HepG2 (cell line): ENCODE results near the gene TM6SF1. TPM values are rescaled to one million over a fixed set of nuclear protein-coding genes. Genes with fewer than 3 reads are reported as not detected.

Source experiments
- HNF4G ChIP-seq, 2 experiments: sonication (generic) in 1 of 2; formaldehyde crosslinking in 1 of 2; IDR thresholded peaks; 2 replicates each; pipeline versions ENCODE4 v1.4.0 to v1.6.1; 2011 to 2020; ENCODE audit warnings: borderline replicate concordance in 2 of 2, low read depth in 2 of 2, mild to moderate bottlenecking in 2 of 2, low read length in 1 of 2, missing genetic modification reagents in 1 of 2, moderate library complexity in 1 of 2
- MBNL3 ChIP-seq: fragments of 250-450 bp; sonication (Bioruptor Pico); conservative IDR thresholded peaks from 2 replicates; pipeline ENCODE4 v1.8.0; 2022; ENCODE audit warnings: mild to moderate bottlenecking, inconsistent platforms
- NFE2L1 ChIP-seq: sonication (generic); formaldehyde crosslinking; IDR thresholded peaks from 2 replicates; pipeline ENCODE4 v1.4.0; 2020; ENCODE audit warnings: missing genetic modification reagents, mild to moderate bottlenecking, borderline replicate concordance
- PHF5A ChIP-seq: IDR thresholded peaks from one replicate; pipeline ENCODE4 v1.6.1; 2018; ENCODE audit warnings: low read depth, missing genetic modification reagents; ENCODE audit not compliant: unreplicated experiment
- RCOR2 ChIP-seq: IDR thresholded peaks from 2 replicates; pipeline ENCODE4 v1.6.1; 2016; ENCODE audit warnings: missing biosample characterization, missing genetic modification reagents
- RFX1 ChIP-seq: fragments of 450-650 bp; IDR thresholded peaks from 2 replicates; pipeline ENCODE4 v1.6.1; 2017
- SSRP1 ChIP-seq: IDR thresholded peaks from 2 replicates; pipeline ENCODE4 v1.6.1; 2016; ENCODE audit warnings: control low read depth
- ZEB1 ChIP-seq: IDR thresholded peaks from 2 replicates; pipeline ENCODE4 v1.6.1; 2012; ENCODE audit warnings: mild to moderate bottlenecking, low read depth, inconsistent platforms; ENCODE audit not compliant: insufficient replicate concordance
- ZMYM2 ChIP-seq: sonication (generic); formaldehyde crosslinking; IDR thresholded peaks from 2 replicates; pipeline ENCODE4 v1.8.0; 2022; ENCODE audit warnings: mild to moderate bottlenecking, missing genetic modification reagents
- ZNF224 ChIP-seq: sonication (generic); formaldehyde crosslinking; IDR thresholded peaks from 2 replicates; pipeline ENCODE4 v1.5.0; 2020; ENCODE audit warnings: mild to moderate bottlenecking, missing genetic modification reagents
- ZNF33A ChIP-seq: sonication (generic); formaldehyde crosslinking; IDR thresholded peaks from 2 replicates; pipeline ENCODE4 v1.5.1; 2020; ENCODE audit warnings: missing genetic modification reagents, mild to moderate bottlenecking, moderate library complexity, borderline replicate concordance
- ZNF737 ChIP-seq: sonication (generic); formaldehyde crosslinking; IDR thresholded peaks from 2 replicates; pipeline ENCODE4 v1.5.0; 2020; ENCODE audit warnings: missing genetic modification reagents, mild to moderate bottlenecking, borderline replicate concordance
- polyA plus RNA-seq, 8 experiments: library from polyadenylated mRNA; depleted of rRNA in 3 of 8; stranded (reverse) in 7 of 8; unstranded in 1 of 8; fragments of >200 nt; fragmentation: Illumina TruSeq in 4 of 8; extraction: Trizol in 4 of 8; gene quantifications; 2 replicates each; pipeline versions ENCODE4 v1.2.1 to v1.2.3, GENCODE V29; 2011 to 2016; ENCODE audit warnings: low read depth in 4 of 8, missing spikeins in 1 of 8, mixed read lengths in 1 of 8; ENCODE audit not compliant: insufficient read depth in 1 of 8
- total RNA-seq, 5 experiments: library from RNA; depleted of rRNA; stranded (reverse); fragments of >200 nt; fragmentation: Illumina TruSeq; extraction: Trizol; gene quantifications; 2 replicates each; pipeline ENCODE4 v1.2.3, GENCODE V29; 2016; ENCODE audit warnings: low read depth in 1 of 5
- TF ChIP-seq, protein P1 (sequence below): sonication (generic); formaldehyde crosslinking; IDR thresholded peaks from 2 replicates; pipeline ENCODE4 v1.5.0; 2020; ENCODE audit warnings: mild to moderate bottlenecking, missing genetic modification reagents, borderline replicate concordance
- TF ChIP-seq, protein P2 (sequence below): fragments of 450-650 bp; IDR thresholded peaks from 2 replicates; pipeline ENCODE4 v1.6.1; 2017; ENCODE audit warnings: mild to moderate bottlenecking

TM6SF1 gene
- total and polyA plus RNA-seq, 2 of the 13 experiments (the other 11 are each of a cell fraction or from before 2014, with no cell fraction given) = not detected

DNA sequence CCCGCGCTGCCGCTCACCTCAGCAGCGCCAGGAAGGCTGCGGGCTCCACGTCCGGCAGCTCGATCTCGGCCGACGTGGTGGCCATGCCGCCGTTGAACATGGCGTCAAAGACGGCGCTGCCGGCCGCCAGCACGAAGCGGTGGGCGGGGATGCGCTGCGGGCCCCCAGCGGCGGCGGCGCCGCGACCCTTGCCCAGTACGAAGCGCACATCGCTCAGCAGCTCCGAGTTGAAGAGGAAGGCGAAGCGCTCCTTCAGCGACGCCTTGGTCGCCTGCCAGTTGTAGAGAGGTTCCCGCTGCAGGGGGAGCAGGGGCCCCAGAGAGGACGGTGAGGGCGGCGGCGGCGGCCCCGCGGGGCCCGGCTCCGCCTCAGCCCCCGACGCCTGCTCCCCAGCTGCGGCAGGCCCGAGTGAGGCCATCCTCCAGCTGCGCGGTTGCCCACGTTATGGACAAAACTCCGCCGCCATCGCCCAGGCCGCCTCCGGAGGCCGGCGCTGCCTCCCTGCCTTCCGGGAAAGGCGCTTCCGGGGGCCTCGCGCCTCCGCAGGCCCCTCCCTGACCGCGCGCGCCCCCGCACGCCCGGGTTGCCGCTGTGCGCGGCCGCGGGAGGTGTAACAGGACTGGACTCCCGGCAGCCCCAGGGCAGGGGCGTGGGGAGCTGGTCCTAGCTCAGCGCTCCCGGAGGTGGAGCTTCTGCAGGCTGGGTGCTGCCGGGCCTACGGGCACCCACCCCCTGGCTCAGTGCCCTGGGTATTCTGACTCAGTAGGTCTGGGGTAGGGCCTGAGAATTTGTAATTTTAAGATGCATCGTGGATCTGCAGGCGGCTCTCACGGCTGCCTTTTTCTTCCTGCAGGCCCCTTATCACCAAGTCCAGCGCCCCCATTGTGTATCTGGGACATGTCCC is 40.5 kb upstream of the TM6SF1 start, which contains the start of gene BTBD1 (continued):
- TF ChIP-seq, protein P1, sequence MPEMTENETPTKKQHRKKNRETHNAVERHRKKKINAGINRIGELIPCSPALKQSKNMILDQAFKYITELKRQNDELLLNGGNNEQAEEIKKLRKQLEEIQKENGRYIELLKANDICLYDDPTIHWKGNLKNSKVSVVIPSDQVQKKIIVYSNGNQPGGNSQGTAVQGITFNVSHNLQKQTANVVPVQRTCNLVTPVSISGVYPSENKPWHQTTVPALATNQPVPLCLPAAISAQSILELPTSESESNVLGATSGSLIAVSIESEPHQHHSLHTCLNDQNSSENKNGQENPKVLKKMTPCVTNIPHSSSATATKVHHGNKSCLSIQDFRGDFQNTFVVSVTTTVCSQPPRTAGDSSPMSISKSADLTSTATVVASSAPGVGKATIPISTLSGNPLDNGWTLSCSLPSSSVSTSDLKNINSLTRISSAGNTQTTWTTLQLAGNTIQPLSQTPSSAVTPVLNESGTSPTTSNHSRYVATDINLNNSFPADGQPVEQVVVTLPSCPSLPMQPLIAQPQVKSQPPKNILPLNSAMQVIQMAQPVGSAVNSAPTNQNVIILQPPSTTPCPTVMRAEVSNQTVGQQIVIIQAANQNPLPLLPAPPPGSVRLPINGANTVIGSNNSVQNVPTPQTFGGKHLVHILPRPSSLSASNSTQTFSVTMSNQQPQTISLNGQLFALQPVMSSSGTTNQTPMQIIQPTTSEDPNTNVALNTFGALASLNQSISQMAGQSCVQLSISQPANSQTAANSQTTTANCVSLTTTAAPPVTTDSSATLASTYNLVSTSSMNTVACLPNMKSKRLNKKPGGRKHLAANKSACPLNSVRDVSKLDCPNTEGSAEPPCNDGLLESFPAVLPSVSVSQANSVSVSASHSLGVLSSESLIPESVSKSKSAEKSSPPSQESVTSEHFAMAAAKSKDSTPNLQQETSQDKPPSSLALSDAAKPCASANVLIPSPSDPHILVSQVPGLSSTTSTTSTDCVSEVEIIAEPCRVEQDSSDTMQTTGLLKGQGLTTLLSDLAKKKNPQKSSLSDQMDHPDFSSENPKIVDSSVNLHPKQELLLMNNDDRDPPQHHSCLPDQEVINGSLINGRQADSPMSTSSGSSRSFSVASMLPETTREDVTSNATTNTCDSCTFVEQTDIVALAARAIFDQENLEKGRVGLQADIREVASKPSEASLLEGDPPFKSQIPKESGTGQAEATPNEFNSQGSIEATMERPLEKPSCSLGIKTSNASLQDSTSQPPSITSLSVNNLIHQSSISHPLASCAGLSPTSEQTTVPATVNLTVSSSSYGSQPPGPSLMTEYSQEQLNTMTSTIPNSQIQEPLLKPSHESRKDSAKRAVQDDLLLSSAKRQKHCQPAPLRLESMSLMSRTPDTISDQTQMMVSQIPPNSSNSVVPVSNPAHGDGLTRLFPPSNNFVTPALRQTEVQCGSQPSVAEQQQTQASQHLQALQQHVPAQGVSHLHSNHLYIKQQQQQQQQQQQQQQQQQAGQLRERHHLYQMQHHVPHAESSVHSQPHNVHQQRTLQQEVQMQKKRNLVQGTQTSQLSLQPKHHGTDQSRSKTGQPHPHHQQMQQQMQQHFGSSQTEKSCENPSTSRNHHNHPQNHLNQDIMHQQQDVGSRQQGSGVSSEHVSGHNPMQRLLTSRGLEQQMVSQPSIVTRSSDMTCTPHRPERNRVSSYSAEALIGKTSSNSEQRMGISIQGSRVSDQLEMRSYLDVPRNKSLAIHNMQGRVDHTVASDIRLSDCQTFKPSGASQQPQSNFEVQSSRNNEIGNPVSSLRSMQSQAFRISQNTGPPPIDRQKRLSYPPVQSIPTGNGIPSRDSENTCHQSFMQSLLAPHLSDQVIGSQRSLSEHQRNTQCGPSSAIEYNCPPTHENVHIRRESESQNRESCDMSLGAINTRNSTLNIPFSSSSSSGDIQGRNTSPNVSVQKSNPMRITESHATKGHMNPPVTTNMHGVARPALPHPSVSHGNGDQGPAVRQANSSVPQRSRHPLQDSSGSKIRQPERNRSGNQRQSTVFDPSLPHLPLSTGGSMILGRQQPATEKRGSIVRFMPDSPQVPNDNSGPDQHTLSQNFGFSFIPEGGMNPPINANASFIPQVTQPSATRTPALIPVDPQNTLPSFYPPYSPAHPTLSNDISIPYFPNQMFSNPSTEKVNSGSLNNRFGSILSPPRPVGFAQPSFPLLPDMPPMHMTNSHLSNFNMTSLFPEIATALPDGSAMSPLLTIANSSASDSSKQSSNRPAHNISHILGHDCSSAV = no peak
- no peak for TF ChIP-seq ZNF224 (CRISPR knock-in tag)
- no peak for TF ChIP-seq ZMYM2 (CRISPR knock-in tag)
- TF ChIP-seq, protein P2, sequence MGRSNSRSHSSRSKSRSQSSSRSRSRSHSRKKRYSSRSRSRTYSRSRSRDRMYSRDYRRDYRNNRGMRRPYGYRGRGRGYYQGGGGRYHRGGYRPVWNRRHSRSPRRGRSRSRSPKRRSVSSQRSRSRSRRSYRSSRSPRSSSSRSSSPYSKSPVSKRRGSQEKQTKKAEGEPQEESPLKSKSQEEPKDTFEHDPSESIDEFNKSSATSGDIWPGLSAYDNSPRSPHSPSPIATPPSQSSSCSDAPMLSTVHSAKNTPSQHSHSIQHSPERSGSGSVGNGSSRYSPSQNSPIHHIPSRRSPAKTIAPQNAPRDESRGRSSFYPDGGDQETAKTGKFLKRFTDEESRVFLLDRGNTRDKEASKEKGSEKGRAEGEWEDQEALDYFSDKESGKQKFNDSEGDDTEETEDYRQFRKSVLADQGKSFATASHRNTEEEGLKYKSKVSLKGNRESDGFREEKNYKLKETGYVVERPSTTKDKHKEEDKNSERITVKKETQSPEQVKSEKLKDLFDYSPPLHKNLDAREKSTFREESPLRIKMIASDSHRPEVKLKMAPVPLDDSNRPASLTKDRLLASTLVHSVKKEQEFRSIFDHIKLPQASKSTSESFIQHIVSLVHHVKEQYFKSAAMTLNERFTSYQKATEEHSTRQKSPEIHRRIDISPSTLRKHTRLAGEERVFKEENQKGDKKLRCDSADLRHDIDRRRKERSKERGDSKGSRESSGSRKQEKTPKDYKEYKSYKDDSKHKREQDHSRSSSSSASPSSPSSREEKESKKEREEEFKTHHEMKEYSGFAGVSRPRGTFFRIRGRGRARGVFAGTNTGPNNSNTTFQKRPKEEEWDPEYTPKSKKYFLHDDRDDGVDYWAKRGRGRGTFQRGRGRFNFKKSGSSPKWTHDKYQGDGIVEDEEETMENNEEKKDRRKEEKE = no peak
- TF ChIP-seq ZNF737 = no peak
- no peak for TF ChIP-seq NFE2L1 (CRISPR knock-in tag)
- no peak for TF ChIP-seq MBNL3 (CRISPR knock-in tag)
- TF ChIP-seq ZNF33A (CRISPR knock-in tag) = no peak
- TF ChIP-seq HNF4G (IDR thresholded peaks at IDR 0.05; ENCODE audit: borderline replicate concordance, low read depth, low read length) = no peak
- 0 out of 2 replicates have a peak, but pooled peaks have one; percentile 25 for TF ChIP-seq HNF4G (CRISPR knock-in tag; IDR thresholded peaks at IDR 0.05; ENCODE audit: borderline replicate concordance, low read depth)
- no peak for TF ChIP-seq ZEB1
- TF ChIP-seq RCOR2 (CRISPR knock-in tag) = no peak
- no peak for TF ChIP-seq RFX1
- TF ChIP-seq PHF5A (CRISPR knock-in tag) = peak; percentile 60
- TF ChIP-seq SSRP1 (CRISPR knock-in tag) = no peak
